CD4-positive, alpha-beta memory T cell (primary cell): Measurements from ENCODE around the gene CARD8. TPM values are rescaled to one million over a fixed set of nuclear protein-coding genes. Genes with fewer than 3 reads are reported as not detected.

Experiments
- CTCF ChIA-PET: fragments of 350-600 bp; sonication (Branson Sonifier 250); formaldehyde crosslinking; loops from one replicate; lab custom pipeline; 2021; ENCODE audit warnings: inconsistent platforms; ENCODE audit not compliant: partially characterized antibody; lab: Charles Lee
- POLR2A ChIA-PET: fragments of 350-600 bp; sonication (Branson Sonifier 250); formaldehyde crosslinking; loops from one replicate; lab custom pipeline; 2021; ENCODE audit not compliant: partially characterized antibody; lab: Charles Lee
- DNase-seq, 5 donors: peaks; one replicate each; pipeline versions ENCODE4 v3.0.0 to v3.0.0-alpha.2; 2020 to 2022; ENCODE audit warnings: mixed read lengths in 1 of 5
- H3K27ac ChIP-seq: one replicate; pipeline ENCODE4 v1.7.0; 2013; ENCODE audit warnings: low read depth, low read length
- H3K27me3 ChIP-seq: 2 replicates; pipeline ENCODE4 v1.7.0; 2013; ENCODE audit warnings: mild to moderate bottlenecking, low read length, moderate library complexity; ENCODE audit not compliant: insufficient read depth
- H3K36me3 ChIP-seq: 2 replicates; pipeline ENCODE4 v1.7.0; 2013; ENCODE audit warnings: mild to moderate bottlenecking, low read length, moderate library complexity; ENCODE audit not compliant: insufficient read depth
- H3K4me1 ChIP-seq: 2 replicates; pipeline ENCODE4 v1.7.0; 2013; ENCODE audit warnings: mild to moderate bottlenecking, low read length, moderate library complexity; ENCODE audit not compliant: insufficient read depth
- H3K4me3 ChIP-seq, 2 donors: one replicate each; pipeline ENCODE4 v1.7.0; 2013; ENCODE audit warnings: low read length in 2 of 2, mild to moderate bottlenecking in 1 of 2
- H3K9me3 ChIP-seq, 2 donors: one replicate each; pipeline ENCODE4 v1.7.0; 2013; ENCODE audit warnings: low read length in 2 of 2, control low read depth in 1 of 2; ENCODE audit not compliant: control insufficient read depth in 1 of 2
- H3K27ac Mint-ChIP-seq, 7 donors: one replicate each; pipeline ENCODE4 v1.8.0; 2020 to 2021; ENCODE audit warnings: mixed read lengths in 7 of 7, mild to moderate bottlenecking in 6 of 7, inconsistent platforms in 3 of 7, moderate library complexity in 3 of 7
- H3K27me3 Mint-ChIP-seq, 2 donors: one replicate each; pipeline ENCODE4 v1.8.0; 2020 to 2021; ENCODE audit warnings: mixed read lengths in 2 of 2
- H3K36me3 Mint-ChIP-seq, 2 donors: one replicate each; pipeline ENCODE4 v1.8.0; 2020 to 2021; ENCODE audit warnings: mixed read lengths in 2 of 2, inconsistent platforms in 1 of 2, mild to moderate bottlenecking in 1 of 2
- H3K4me1 Mint-ChIP-seq, 4 donors: one replicate each; pipeline ENCODE4 v1.8.0; 2020 to 2021; ENCODE audit warnings: mixed read lengths in 4 of 4, mild to moderate bottlenecking in 1 of 4
- H3K4me3 Mint-ChIP-seq, 8 donors: one replicate each; pipeline ENCODE4 v1.8.0; 2020 to 2021; ENCODE audit warnings: mixed read lengths in 8 of 8, mild to moderate bottlenecking in 7 of 8, moderate library complexity in 6 of 8, inconsistent platforms in 3 of 8
- H3K9me3 Mint-ChIP-seq, 8 donors: one replicate each; pipeline ENCODE4 v1.8.0; 2020 to 2021; ENCODE audit warnings: mixed read lengths in 8 of 8, mild to moderate bottlenecking in 5 of 8, inconsistent platforms in 3 of 8, moderate library complexity in 1 of 8
- intact Hi-C: fragments of 100-400 bp; cut with micrococcal nuclease; formaldehyde crosslinking; loops from one replicate; pipeline ENCODE4 v1.15.1; 2023
- polyA plus RNA-seq, 2 donors: library from polyadenylated mRNA; unstranded; fragments of 300-500 nt; fragmentation: Illumina TruSeq; gene quantifications; one replicate each; pipeline ENCODE4 v1.2.3, GENCODE V29; 2021
- total RNA-seq, 2 experiments: library from RNA; stranded (reverse); gene quantifications; one replicate each; pipeline ENCODE4 v1.2.3, GENCODE V29; 2021

Gene CARD8
- total and polyA plus RNA-seq, 4 experiments from 2014 or later: 74.9 to 316 (median 200) TPM

GRCh38 chr19:48287748-48288147, 32.0 kb upstream of the CARD8 start:
- POLR2A ChIA-PET: no interaction called here
- CTCF ChIA-PET: interaction anchor here (0.6 to 1.0 kb wide), 3 partner anchors 18 to 1690 kb away, joined by 3 read pairs; partner anchors contain the start of gene ZNF114
- Mint-ChIP-seq H3K27me3 (peaks cover 7 to 15% of the 10 kb centered on the region in 2 donors), H3K4me3 (no peak overlapping the region), H3K36me3 (peaks cover 5 to 24% of the 10 kb centered on the region in 2 donors), H3K27ac (no peak overlapping the region), H3K9me3 (peaks cover 4 to 28% (median 19%) of the 10 kb centered on the region in 8 donors), H3K4me1 (peaks cover 0 to 8% (median 3%) of the 10 kb centered on the region in 4 donors)
- no peaks in the 10 kb centered on the region for H3K9me3 ChIP-seq
- H3K27me3 ChIP-seq: no peaks in the 10 kb centered on the region
- intact Hi-C loops: no loop called here
- no peak overlapping the region for H3K27ac ChIP-seq
- no peak for DNase-seq
- no peak overlapping the region for H3K4me3 ChIP-seq
- H3K36me3 ChIP-seq: no peaks in the 10 kb centered on the region
- H3K4me1 ChIP-seq: peaks cover 8% of the 10 kb centered on the region

- intact Hi-C loops: no loop called here
- no peaks in the 10 kb centered on the region for H3K9me3 ChIP-seq
- H3K27me3 Mint-ChIP-seq: peaks cover 7 to 15% of the 10 kb centered on the region in 2 donors
- ChIA-PET POLR2A (no interaction called here), CTCF (no interaction called here)
- H3K4me1 ChIP-seq: no peaks in the 10 kb centered on the region
- peaks cover 5 to 24% of the 10 kb centered on the region in 2 donors for H3K36me3 Mint-ChIP-seq
- no peak overlapping the region for H3K27ac ChIP-seq
- no peak overlapping the region for H3K4me3 Mint-ChIP-seq
- H3K9me3 Mint-ChIP-seq: peaks cover 4 to 28% (median 19%) of the 10 kb centered on the region in 8 donors
- H3K27me3 ChIP-seq: no peaks in the 10 kb centered on the region
- H3K4me1 Mint-ChIP-seq: no peaks in the 10 kb centered on the region
- H3K4me3 ChIP-seq: no peak overlapping the region
- H3K27ac Mint-ChIP-seq: no peak overlapping the region
- H3K36me3 ChIP-seq: no peaks in the 10 kb centered on the region
- DNase-seq: no peak
Measured at GRCh38 chr19:48284896-48285295, 29.2 kb upstream of the CARD8 start.

- H3K4me3 ChIP-seq: no peak overlapping the region
- ChIA-PET CTCF (no interaction called here), POLR2A (no interaction called here)
- H3K9me3 Mint-ChIP-seq: peaks cover 4 to 27% (median 19%) of the 10 kb centered on the region in 8 donors
- H3K4me3 Mint-ChIP-seq: no peak overlapping the region
- peaks cover 7 to 15% of the 10 kb centered on the region in 2 donors for H3K27me3 Mint-ChIP-seq
- no peak overlapping the region for H3K27ac ChIP-seq
- H3K4me1 Mint-ChIP-seq: no peaks in the 10 kb centered on the region
- intact Hi-C loops: no loop called here
- no peak for DNase-seq
- peaks cover 5 to 24% of the 10 kb centered on the region in 2 donors for H3K36me3 Mint-ChIP-seq
- H3K27me3 ChIP-seq: no peaks in the 10 kb centered on the region
- H3K4me1 ChIP-seq: no peaks in the 10 kb centered on the region
- H3K27ac Mint-ChIP-seq: no peak overlapping the region
- H3K9me3 ChIP-seq: no peaks in the 10 kb centered on the region
- H3K36me3 ChIP-seq: no peaks in the 10 kb centered on the region
Measured at GRCh38 chr19:48283908-48284307, 28.2 kb upstream of the CARD8 start.

GRCh38 chr19:48279747-48280146, 24.0 kb upstream of the CARD8 start:
- Histone ChIP-seq H3K27ac (no peak overlapping the region), H3K4me1 (no peaks in the 10 kb centered on the region), H3K9me3 (no peaks in the 10 kb centered on the region), H3K4me3 (no peak overlapping the region), H3K27me3 (no peaks in the 10 kb centered on the region), H3K36me3 (no peaks in the 10 kb centered on the region)
- Mint-ChIP-seq H3K27me3 (peaks cover 0 to 11% of the 10 kb centered on the region in 2 donors), H3K4me3 (no peak overlapping the region), H3K36me3 (peaks cover 0 to 4% of the 10 kb centered on the region in 2 donors), H3K9me3 (peaks cover 0 to 10% (median 4%) of the 10 kb centered on the region in 8 donors), H3K27ac (no peak overlapping the region), H3K4me1 (no peaks in the 10 kb centered on the region)
- ChIA-PET POLR2A (no interaction called here), CTCF (interaction anchor here (0.5 to 1.1 kb wide), 2 partner anchors 12 to 145 kb away, joined by 3 read pairs; no protein-coding TSS in a partner anchor)
- intact Hi-C loops: no loop called here
- DNase-seq: no peak

- Mint-ChIP-seq H3K36me3 (no peaks in the 10 kb centered on the region), H3K27ac (no peak overlapping the region)
- POLR2A ChIA-PET: no interaction called here
Measured at GRCh38 chr19:48274938-48275337, 19.2 kb upstream of the CARD8 start.

GRCh38 chr19:48274173-48274572, 18.5 kb upstream of the CARD8 start:
- H3K27me3 Mint-ChIP-seq: peaks cover 7 to 15% of the 10 kb centered on the region in 2 donors
- H3K36me3 Mint-ChIP-seq: no peaks in the 10 kb centered on the region
- POLR2A ChIA-PET: no interaction called here
- peaks cover 2 to 19% (median 11%) of the 10 kb centered on the region in 4 donors for H3K4me1 Mint-ChIP-seq
- no peaks in the 10 kb centered on the region for H3K9me3 ChIP-seq
- H3K36me3 ChIP-seq: no peaks in the 10 kb centered on the region
- H3K4me3 ChIP-seq: no peak overlapping the region
- peaks cover 4% of the 10 kb centered on the region for H3K4me1 ChIP-seq
- intact Hi-C loops: no loop called here
- DNase-seq: no peak
- H3K27ac ChIP-seq: no peak overlapping the region
- H3K4me3 Mint-ChIP-seq: no peak overlapping the region
- no peak overlapping the region for H3K27ac Mint-ChIP-seq
- H3K9me3 Mint-ChIP-seq: no peaks in the 10 kb centered on the region
- no peaks in the 10 kb centered on the region for H3K27me3 ChIP-seq
- CTCF ChIA-PET: interaction anchor here (0.6 to 2.4 kb wide), 3 partner anchors 10 to 60 kb away, joined by 3 to 7 read pairs (median 5); no protein-coding TSS in a partner anchor

More at GRCh38 chr19:48274938-48275337, 19.2 kb upstream of the CARD8 start:
- no peak for DNase-seq
- H3K27ac ChIP-seq: no peak overlapping the region
- H3K27me3 ChIP-seq: no peaks in the 10 kb centered on the region
- H3K36me3 ChIP-seq: no peaks in the 10 kb centered on the region
- peaks cover 2 to 12% of the 10 kb centered on the region in 2 donors for H3K27me3 Mint-ChIP-seq
- peaks cover 2 to 14% (median 8%) of the 10 kb centered on the region in 4 donors for H3K4me1 Mint-ChIP-seq
- no peaks in the 10 kb centered on the region for H3K9me3 ChIP-seq
- no peak overlapping the region for H3K4me3 ChIP-seq
- intact Hi-C loops: no loop called here
- H3K9me3 Mint-ChIP-seq: no peaks in the 10 kb centered on the region
- CTCF ChIA-PET: no interaction called here
- H3K4me3 Mint-ChIP-seq: peak overlapping the region in 1 of 8 donors; percentile 52
- H3K4me1 ChIP-seq: peaks cover 4% of the 10 kb centered on the region

GRCh38 chr19:48271531-48272151, 15.9 kb upstream of the CARD8 start:
- no peaks in the 10 kb centered on the region for H3K36me3 ChIP-seq
- POLR2A ChIA-PET: interaction anchor here (1.2 kb wide), 1 partner anchor 50 kb away, joined by 3 read pairs; a partner anchor contains a TSS
- peaks cover 8 to 12% of the 10 kb centered on the region in 2 donors for H3K27me3 Mint-ChIP-seq
- H3K36me3 Mint-ChIP-seq: no peaks in the 10 kb centered on the region
- H3K27ac ChIP-seq: no peak overlapping the region
- intact Hi-C loops: no loop called here
- CTCF ChIA-PET: interaction anchor here (0.9 kb wide), 1 partner anchor 19 kb away, joined by 3 read pairs; no protein-coding TSS in a partner anchor
- H3K27me3 ChIP-seq: no peaks in the 10 kb centered on the region
- peak overlapping the region in 1 of 2 donors; percentile 19 for H3K4me3 ChIP-seq
- no peak for DNase-seq
- H3K4me3 Mint-ChIP-seq: peak overlapping the region; percentile 70 to 90 (median 80)
- no peaks in the 10 kb centered on the region for H3K9me3 Mint-ChIP-seq
- H3K9me3 ChIP-seq: no peaks in the 10 kb centered on the region
- H3K4me1 ChIP-seq: peaks cover 4% of the 10 kb centered on the region
- peak overlapping the region in 2 of 7 donors; percentile 63 to 70 for H3K27ac Mint-ChIP-seq
- peaks cover 5 to 24% (median 15%) of the 10 kb centered on the region in 4 donors for H3K4me1 Mint-ChIP-seq
